A673 (cell line): ENCODE results near the gene ATOH8.

Experiments
- EZH2 ChIP-seq: fragments of 200-600 bp; sonication (generic); IDR thresholded peaks from 2 replicates; pipeline ENCODE4 v1.6.1; 2017; ENCODE audit warnings: borderline replicate concordance, low read depth, mild to moderate bottlenecking, mixed read lengths, antibody characterized with exemption, low read length; ENCODE audit not compliant: poor library complexity, severe bottlenecking
- TF ChIP-seq, protein P1 (sequence below): fragments of 300-800, 200-600 bp; sonication (generic); conservative IDR thresholded peaks from 2 replicates; pipeline ENCODE4 v1.5.1; 2017; ENCODE audit warnings: low read depth, mild to moderate bottlenecking, antibody characterized with exemption, low read length, moderate library complexity, mixed read lengths

GRCh38 chr2:85794491-85795121 is 40.8 kb downstream of the ATOH8 start:
- TF ChIP-seq, protein P1, sequence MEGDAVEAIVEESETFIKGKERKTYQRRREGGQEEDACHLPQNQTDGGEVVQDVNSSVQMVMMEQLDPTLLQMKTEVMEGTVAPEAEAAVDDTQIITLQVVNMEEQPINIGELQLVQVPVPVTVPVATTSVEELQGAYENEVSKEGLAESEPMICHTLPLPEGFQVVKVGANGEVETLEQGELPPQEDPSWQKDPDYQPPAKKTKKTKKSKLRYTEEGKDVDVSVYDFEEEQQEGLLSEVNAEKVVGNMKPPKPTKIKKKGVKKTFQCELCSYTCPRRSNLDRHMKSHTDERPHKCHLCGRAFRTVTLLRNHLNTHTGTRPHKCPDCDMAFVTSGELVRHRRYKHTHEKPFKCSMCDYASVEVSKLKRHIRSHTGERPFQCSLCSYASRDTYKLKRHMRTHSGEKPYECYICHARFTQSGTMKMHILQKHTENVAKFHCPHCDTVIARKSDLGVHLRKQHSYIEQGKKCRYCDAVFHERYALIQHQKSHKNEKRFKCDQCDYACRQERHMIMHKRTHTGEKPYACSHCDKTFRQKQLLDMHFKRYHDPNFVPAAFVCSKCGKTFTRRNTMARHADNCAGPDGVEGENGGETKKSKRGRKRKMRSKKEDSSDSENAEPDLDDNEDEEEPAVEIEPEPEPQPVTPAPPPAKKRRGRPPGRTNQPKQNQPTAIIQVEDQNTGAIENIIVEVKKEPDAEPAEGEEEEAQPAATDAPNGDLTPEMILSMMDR, result no peak
- no peak for TF ChIP-seq EZH2
